PC-9 (cell line): ENCODE results near the gene MRFAP1L1. TPM values are rescaled to one million over a fixed set of nuclear protein-coding genes. Genes with fewer than 3 reads are reported as not detected.

ENCODE experiments used
- BruUV-seq: library from RNA; stranded (reverse); fragments of 400-500 nt; replicated peaks from 2 replicates; lab custom pipeline; 2021; lab: Mats Ljungman, UMichigan
- CTCF ChIA-PET: fragments of 300-600 bp; sonication (Branson Sonifier 250); formaldehyde crosslinking; loops from one replicate; lab custom pipeline; 2022; ENCODE audit warnings: antibody characterized with exemption; lab: Charles Lee
- POLR2A ChIA-PET: fragments of 300-600 bp; sonication (Branson Sonifier 250); formaldehyde crosslinking; loops from one replicate; lab custom pipeline; 2022; ENCODE audit warnings: antibody characterized with exemption; ENCODE audit not compliant: unreplicated experiment; lab: Charles Lee
- DNase-seq, 2 experiments: peaks; one replicate each; pipeline versions ENCODE4 v3.0.0 to v3.0.0-alpha.2; 2015 to 2022; ENCODE audit warnings: mixed read lengths in 1 of 2
- H2AFZ ChIP-seq: fragments of 200-600 bp; sonication (generic); 2 replicates; pipeline ENCODE4 v1.8.1; 2017; ENCODE audit warnings: antibody characterized with exemption
- H3F3A ChIP-seq: fragments of 200-600 bp; sonication (generic); 2 replicates; pipeline ENCODE4 v1.8.1; 2017; ENCODE audit warnings: antibody characterized with exemption, mild to moderate bottlenecking, low read depth; ENCODE audit not compliant: insufficient read depth
- H3K27ac ChIP-seq: fragments of 200-600 bp; sonication (generic); 2 replicates; pipeline ENCODE4 v1.6.1; 2016; ENCODE audit warnings: mixed run types
- H3K27me3 ChIP-seq: fragments of 200-600 bp; sonication (generic); 2 replicates; pipeline ENCODE4 v1.6.1; 2016; ENCODE audit warnings: low read depth, mixed run types; ENCODE audit not compliant: insufficient read depth
- H3K36me3 ChIP-seq: fragments of 200-600 bp; sonication (generic); 2 replicates; pipeline ENCODE4 v1.6.1; 2016; ENCODE audit warnings: low read depth, mixed run types
- H3K4me1 ChIP-seq: fragments of 200-600 bp; sonication (generic); replicated peaks from 2 replicates; pipeline ENCODE4 v1.6.1; 2016; ENCODE audit warnings: mixed run types; ENCODE audit not compliant: insufficient read depth
- H3K4me2 ChIP-seq: fragments of 200-600 bp; sonication (generic); 2 replicates; pipeline ENCODE4 v1.6.1; 2017; ENCODE audit warnings: mixed run types
- H3K4me3 ChIP-seq: fragments of 200-600 bp; sonication (generic); 2 replicates; pipeline ENCODE4 v1.6.1; 2016; ENCODE audit warnings: mixed run types
- H3K79me2 ChIP-seq: fragments of 200-600 bp; sonication (generic); 2 replicates; pipeline ENCODE4 v1.6.1; 2017; ENCODE audit warnings: low read depth, mixed run types
- H3K9me2 ChIP-seq: fragments of 200-600 bp; sonication (generic); 2 replicates; pipeline ENCODE4 v1.8.1; 2017; ENCODE audit warnings: mild to moderate bottlenecking; ENCODE audit not compliant: insufficient read depth
- H3K9me3 ChIP-seq: fragments of 200-600 bp; sonication (generic); 2 replicates; pipeline ENCODE4 v1.8.1; 2016; ENCODE audit warnings: low read depth; ENCODE audit not compliant: insufficient read depth
- H4K20me1 ChIP-seq: fragments of 200-600 bp; sonication (generic); 2 replicates; pipeline ENCODE4 v1.8.1; 2017; ENCODE audit not compliant: insufficient read depth
- EZH2 ChIP-seq: fragments of 200-600 bp; sonication (generic); IDR thresholded peaks from 2 replicates; pipeline ENCODE4 v1.8.0; 2017; ENCODE audit warnings: antibody characterized with exemption, low read depth
- intact Hi-C: fragments of 100-400 bp; cut with micrococcal nuclease; formaldehyde crosslinking; loops from one replicate; pipeline ENCODE4 v1.10.0; 2022; ENCODE audit not compliant: unreplicated experiment
- total RNA-seq: library from RNA; stranded (reverse); gene quantifications from 2 replicates; pipeline ENCODE4 v1.2.3, GENCODE V29; 2021
- TF ChIP-seq, protein P1 (sequence below): fragments of 200-600 bp; sonication (generic); conservative IDR thresholded peaks from 2 replicates; pipeline ENCODE4 v1.6.1; 2017; ENCODE audit warnings: mixed run types, antibody characterized with exemption, mild to moderate bottlenecking, moderate library complexity

The MRFAP1L1 gene
- total RNA-seq, 1 experiment from 2014 or later = 51.4 TPM

DNA sequence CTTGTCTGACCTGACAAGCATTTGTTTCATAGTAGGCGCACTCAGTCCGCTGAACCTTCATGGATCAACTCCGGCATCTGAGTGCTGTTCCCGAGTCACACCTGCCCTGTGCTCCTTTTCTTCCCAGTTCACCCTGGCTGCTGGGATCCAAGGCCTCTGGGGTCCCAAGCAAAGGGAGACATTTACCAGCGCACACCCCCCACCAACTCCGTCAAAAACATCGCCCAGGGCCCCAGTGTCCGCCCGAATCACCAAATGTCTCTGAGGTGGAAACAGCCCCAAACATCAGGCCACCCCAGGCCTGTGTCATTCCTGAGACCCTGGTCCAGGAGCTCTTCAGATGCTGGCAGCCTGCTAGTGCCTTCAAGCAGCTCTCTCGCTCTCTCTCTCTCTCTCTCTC lies 11.5 kb upstream of the MRFAP1L1 start:
- no TSS peak for BruUV-seq
- Histone ChIP-seq H3K9me3 (no peaks in the 10 kb centered on the region), H3K79me2 (peaks cover 23% of the 10 kb centered on the region), H3K9me2 (no peaks in the 10 kb centered on the region), H3F3A (peaks cover 6% of the 10 kb centered on the region; the same call in 1 of the 2 replicates), H3K4me1 (peaks cover 7% of the 10 kb centered on the region), H2AFZ (no peak overlapping the region), H3K4me2 (no peak overlapping the region), H3K4me3 (no peak overlapping the region), H3K36me3 (no peaks in the 10 kb centered on the region), H4K20me1 (peaks cover 5% of the 10 kb centered on the region; the same call in 1 of the 2 replicates), H3K27ac (no peak overlapping the region), H3K27me3 (no peaks in the 10 kb centered on the region)
- intact Hi-C loops = loop anchor here (2.0 kb wide), 4 partner anchors 52 to 362 kb away; partner anchors contain the start of gene KIAA0232
- ChIA-PET CTCF (no interaction called here), POLR2A (no interaction called here)
- DNase-seq = no peak
- no peak for TF ChIP-seq EZH2
- TF ChIP-seq, protein P1, sequence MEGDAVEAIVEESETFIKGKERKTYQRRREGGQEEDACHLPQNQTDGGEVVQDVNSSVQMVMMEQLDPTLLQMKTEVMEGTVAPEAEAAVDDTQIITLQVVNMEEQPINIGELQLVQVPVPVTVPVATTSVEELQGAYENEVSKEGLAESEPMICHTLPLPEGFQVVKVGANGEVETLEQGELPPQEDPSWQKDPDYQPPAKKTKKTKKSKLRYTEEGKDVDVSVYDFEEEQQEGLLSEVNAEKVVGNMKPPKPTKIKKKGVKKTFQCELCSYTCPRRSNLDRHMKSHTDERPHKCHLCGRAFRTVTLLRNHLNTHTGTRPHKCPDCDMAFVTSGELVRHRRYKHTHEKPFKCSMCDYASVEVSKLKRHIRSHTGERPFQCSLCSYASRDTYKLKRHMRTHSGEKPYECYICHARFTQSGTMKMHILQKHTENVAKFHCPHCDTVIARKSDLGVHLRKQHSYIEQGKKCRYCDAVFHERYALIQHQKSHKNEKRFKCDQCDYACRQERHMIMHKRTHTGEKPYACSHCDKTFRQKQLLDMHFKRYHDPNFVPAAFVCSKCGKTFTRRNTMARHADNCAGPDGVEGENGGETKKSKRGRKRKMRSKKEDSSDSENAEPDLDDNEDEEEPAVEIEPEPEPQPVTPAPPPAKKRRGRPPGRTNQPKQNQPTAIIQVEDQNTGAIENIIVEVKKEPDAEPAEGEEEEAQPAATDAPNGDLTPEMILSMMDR = no peak

DNA sequence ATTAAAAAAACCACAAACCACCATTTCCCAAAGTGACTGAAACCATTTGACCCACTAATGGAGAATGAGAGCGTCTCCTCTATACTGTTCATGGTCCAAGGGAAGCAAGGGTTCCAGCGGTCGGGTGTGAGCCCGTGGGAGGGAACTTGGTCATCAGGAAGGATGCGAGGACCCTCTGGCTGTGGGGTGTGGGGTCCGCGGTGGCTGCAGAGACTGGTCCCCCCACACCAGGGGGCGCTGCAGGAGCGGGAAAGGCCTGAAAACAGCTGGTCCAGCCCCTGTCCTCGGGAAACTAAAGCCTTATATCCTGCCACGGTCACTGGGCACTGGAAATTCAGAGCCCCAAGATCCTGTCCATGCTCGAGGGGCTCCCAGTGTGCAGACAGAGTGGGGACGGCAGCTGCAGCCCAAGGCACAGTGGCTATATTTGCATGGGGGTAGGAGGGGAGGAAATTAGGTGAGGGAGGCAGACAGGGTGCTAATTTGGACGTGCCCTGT lies 10.6 kb upstream of the MRFAP1L1 start:
- intact Hi-C loops = loop anchor here (1.0 to 2.0 kb wide), 7 partner anchors 43 to 363 kb away; partner anchors contain the start of gene KIAA0232

DNA sequence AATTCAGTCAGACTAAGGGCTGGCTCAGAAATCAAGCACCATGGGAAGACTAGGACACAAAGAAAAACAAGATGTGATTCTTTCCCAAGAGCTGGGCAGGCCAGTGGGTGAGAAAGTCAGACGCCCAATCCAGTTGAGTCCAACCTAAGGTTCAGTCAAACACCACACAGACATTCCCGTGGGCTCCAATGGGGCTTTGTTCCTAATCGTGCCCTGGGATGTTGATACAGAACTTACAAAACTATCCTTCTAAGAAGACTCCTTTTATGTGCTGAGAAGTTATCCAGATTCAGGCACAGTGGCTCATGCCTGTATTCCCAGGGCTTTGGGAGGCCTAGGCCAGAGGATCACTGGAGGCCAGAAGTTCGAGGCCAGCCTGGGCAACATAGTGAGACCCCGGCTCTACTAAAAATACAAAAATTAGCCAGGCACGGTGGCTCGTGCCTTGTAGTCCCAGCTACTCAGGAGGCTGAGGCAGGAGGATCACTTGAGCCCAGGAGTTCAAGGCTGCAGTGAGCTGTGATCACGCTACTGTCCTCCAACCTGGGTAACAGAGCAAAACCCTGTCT lies 10.0 kb upstream of the MRFAP1L1 start:
- Histone ChIP-seq H4K20me1 (peaks cover 5% of the 10 kb centered on the region; the same call in 1 of the 2 replicates), H3K4me1 (peaks cover 11% of the 10 kb centered on the region), H3K4me3 (no peak overlapping the region), H2AFZ (no peak overlapping the region), H3K27ac (no peak overlapping the region), H3F3A (peaks cover 6% of the 10 kb centered on the region; the same call in 1 of the 2 replicates), H3K27me3 (no peaks in the 10 kb centered on the region), H3K4me2 (no peak overlapping the region), H3K79me2 (peaks cover 23% of the 10 kb centered on the region), H3K9me2 (no peaks in the 10 kb centered on the region), H3K9me3 (no peaks in the 10 kb centered on the region), H3K36me3 (no peaks in the 10 kb centered on the region)
- intact Hi-C loops = loop anchor here (1.0 to 5.0 kb wide), 8 partner anchors 44 to 363 kb away; partner anchors contain the start of genes KIAA0232 and MRFAP1
- TF ChIP-seq, protein P1 = no peak
- TF ChIP-seq EZH2 = no peak
- DNase-seq = no peak
- BruUV-seq = no TSS peak
- CTCF ChIA-PET = interaction anchor here (1.0 kb wide), 2 partner anchors 78 to 154 kb away, joined by 3 to 10 read pairs; no protein-coding TSS in a partner anchor
- POLR2A ChIA-PET = no interaction called here

More for the DNA sequence above, 10.6 kb upstream of the MRFAP1L1 start:
- no peak overlapping the region for H2AFZ ChIP-seq
- H3K9me3 ChIP-seq = no peaks in the 10 kb centered on the region
- BruUV-seq = no TSS peak
- H3K9me2 ChIP-seq = no peaks in the 10 kb centered on the region
- ChIA-PET POLR2A (no interaction called here), CTCF (interaction anchor here (1.0 kb wide), 2 partner anchors 78 to 153 kb away, joined by 3 to 10 read pairs; no protein-coding TSS in a partner anchor)
- no peaks in the 10 kb centered on the region for H3K36me3 ChIP-seq
- H3K4me3 ChIP-seq = no peak overlapping the region
- no peaks in the 10 kb centered on the region for H3K27me3 ChIP-seq
- H4K20me1 ChIP-seq = peaks cover 5% of the 10 kb centered on the region; the same call in 1 of the 2 replicates
- no peak overlapping the region for H3K27ac ChIP-seq
- H3K79me2 ChIP-seq = peaks cover 23% of the 10 kb centered on the region
- peak; percentile 42 to 85 for DNase-seq
- TF ChIP-seq, protein P1 = peak; percentile 95
- no peak for TF ChIP-seq EZH2
- H3F3A ChIP-seq = peaks cover 6% of the 10 kb centered on the region; the same call in 1 of the 2 replicates
- H3K4me2 ChIP-seq = peak overlapping the region; percentile 59
- H3K4me1 ChIP-seq = peaks cover 10% of the 10 kb centered on the region
